Mesendoderm (in vitro differentiated cells): ENCODE data around the gene OR52B4.

ENCODE experiments used
- DNase-seq: peaks from one replicate; pipeline ENCODE4 v3.0.0; 2013
- H2AK5ac ChIP-seq: 2 replicates; pipeline ENCODE4 v1.6.1; 2013; ENCODE audit warnings: low read length, inconsistent platforms
- H2BK120ac ChIP-seq: 2 replicates; pipeline ENCODE4 v1.6.1; 2013; ENCODE audit warnings: low read depth, mild to moderate bottlenecking, low read length, moderate library complexity, mixed read lengths
- H2BK15ac ChIP-seq: replicated peaks from 2 replicates; pipeline ENCODE4 v1.6.1; 2013; ENCODE audit warnings: low read depth, mild to moderate bottlenecking, moderate library complexity
- H2BK5ac ChIP-seq: 2 replicates; pipeline ENCODE4 v1.6.1; 2013; ENCODE audit warnings: low read length, inconsistent platforms
- H3K18ac ChIP-seq: 2 replicates; pipeline ENCODE4 v1.6.1; 2013; ENCODE audit warnings: mild to moderate bottlenecking, low read length, mixed read lengths
- H3K23ac ChIP-seq: one replicate; pipeline ENCODE4 v1.6.1; 2013; ENCODE audit warnings: low read length
- H3K27ac ChIP-seq: 2 replicates; pipeline ENCODE4 v1.5.1; 2013; ENCODE audit warnings: low read depth, mild to moderate bottlenecking, inconsistent platforms, low read length, moderate library complexity
- H3K27me3 ChIP-seq: 2 replicates; pipeline ENCODE4 v1.6.1; 2013; ENCODE audit warnings: low read length, control low read depth, mild to moderate bottlenecking, inconsistent platforms; ENCODE audit not compliant: insufficient read depth, poor library complexity
- H3K36me3 ChIP-seq: 2 replicates; pipeline ENCODE4 v1.6.1; 2013; ENCODE audit warnings: low read length, inconsistent platforms; ENCODE audit not compliant: control insufficient read depth, insufficient read depth
- H3K4ac ChIP-seq: one replicate; pipeline ENCODE4 v1.6.1; 2013; ENCODE audit warnings: low read depth, mild to moderate bottlenecking, low read length, moderate library complexity
- H3K4me1 ChIP-seq: 2 replicates; pipeline ENCODE4 v1.6.1; 2013; ENCODE audit warnings: low read depth, low read length, inconsistent platforms; ENCODE audit not compliant: control insufficient read depth
- H3K4me2 ChIP-seq: 2 replicates; pipeline ENCODE4 v1.6.1; 2013; ENCODE audit warnings: low read length
- H3K4me3 ChIP-seq: 2 replicates; pipeline ENCODE4 v1.5.1; 2013; ENCODE audit warnings: mild to moderate bottlenecking, low read length
- H3K56ac ChIP-seq: one replicate; pipeline ENCODE4 v1.6.1; 2013; ENCODE audit warnings: low read length
- H3K79me1 ChIP-seq: 2 replicates; pipeline ENCODE4 v1.6.1; 2013; ENCODE audit warnings: low read length, inconsistent platforms
- H3K79me2 ChIP-seq: 2 replicates; pipeline ENCODE4 v1.6.1; 2013; ENCODE audit warnings: mild to moderate bottlenecking, low read length; ENCODE audit not compliant: control insufficient read depth, insufficient read depth
- H3K9ac ChIP-seq: 2 replicates; pipeline ENCODE4 v1.6.1; 2013; ENCODE audit warnings: low read length, inconsistent platforms
- H4K5ac ChIP-seq: one replicate; pipeline ENCODE4 v1.6.1; 2013; ENCODE audit warnings: low read length
- H4K8ac ChIP-seq: one replicate; pipeline ENCODE4 v1.6.1; 2013; ENCODE audit warnings: low read depth, mild to moderate bottlenecking, control low read depth, low read length, moderate library complexity
- WGBS: extraction: QIAGEN DNeasy Blood & Tissue Kit; methylation state at CpG from one replicate; pipeline ENCODE4 v1.1.7; 2013; ENCODE audit warnings: low lambda C conversion rate, missing lambda C conversion rate; ENCODE audit not compliant: insufficient coverage; ENCODE audit errors: extremely low coverage; 5-methylcytosine and 5-hydroxymethylcytosine counted together

Gene OR52B4

DNA sequence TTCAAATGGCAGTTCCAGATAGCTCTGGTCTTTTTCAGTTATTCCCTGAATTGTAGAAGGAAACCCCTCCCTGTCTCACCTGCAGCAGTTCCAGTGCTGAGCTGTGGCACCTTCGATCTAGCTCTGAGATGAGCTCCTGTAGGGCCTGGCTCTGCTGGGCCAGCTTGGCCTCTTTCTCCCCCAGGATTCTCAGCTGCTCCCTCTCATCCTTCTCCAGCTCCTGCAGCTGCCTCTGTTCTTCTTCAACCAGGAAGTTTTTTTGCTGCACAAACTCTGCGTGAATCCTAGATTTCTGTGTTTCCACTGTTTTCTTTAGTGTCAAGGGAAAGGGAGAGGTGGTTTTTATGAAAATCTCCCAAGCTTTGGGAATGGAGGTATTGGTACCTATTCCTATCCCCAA is 20.0 kb upstream of the OR52B4 start:
- Histone ChIP-seq H2AK5ac (no peak overlapping the region), H2BK15ac (no peak overlapping the region), H4K5ac (no peak overlapping the region), H3K79me2 (no peaks in the 10 kb centered on the region), H3K4me3 (no peak overlapping the region), H3K4me1 (peaks cover 3% of the 10 kb centered on the region), H3K27me3 (no peaks in the 10 kb centered on the region), H4K8ac (no peak overlapping the region), H3K18ac (no peak overlapping the region), H3K56ac (no peak overlapping the region), H3K27ac (no peak overlapping the region), H3K23ac (no peak overlapping the region), H2BK5ac (no peak overlapping the region), H3K9ac (no peak overlapping the region), H3K79me1 (peaks cover 2% of the 10 kb centered on the region), H3K4ac (no peak overlapping the region), H3K36me3 (peaks cover 1% of the 10 kb centered on the region), H3K4me2 (no peak overlapping the region), H2BK120ac (no peak overlapping the region)
- DNase-seq = no peak
- no CpG with 5 or more reads among the region's 2 CpGs for WGBS

DNA sequence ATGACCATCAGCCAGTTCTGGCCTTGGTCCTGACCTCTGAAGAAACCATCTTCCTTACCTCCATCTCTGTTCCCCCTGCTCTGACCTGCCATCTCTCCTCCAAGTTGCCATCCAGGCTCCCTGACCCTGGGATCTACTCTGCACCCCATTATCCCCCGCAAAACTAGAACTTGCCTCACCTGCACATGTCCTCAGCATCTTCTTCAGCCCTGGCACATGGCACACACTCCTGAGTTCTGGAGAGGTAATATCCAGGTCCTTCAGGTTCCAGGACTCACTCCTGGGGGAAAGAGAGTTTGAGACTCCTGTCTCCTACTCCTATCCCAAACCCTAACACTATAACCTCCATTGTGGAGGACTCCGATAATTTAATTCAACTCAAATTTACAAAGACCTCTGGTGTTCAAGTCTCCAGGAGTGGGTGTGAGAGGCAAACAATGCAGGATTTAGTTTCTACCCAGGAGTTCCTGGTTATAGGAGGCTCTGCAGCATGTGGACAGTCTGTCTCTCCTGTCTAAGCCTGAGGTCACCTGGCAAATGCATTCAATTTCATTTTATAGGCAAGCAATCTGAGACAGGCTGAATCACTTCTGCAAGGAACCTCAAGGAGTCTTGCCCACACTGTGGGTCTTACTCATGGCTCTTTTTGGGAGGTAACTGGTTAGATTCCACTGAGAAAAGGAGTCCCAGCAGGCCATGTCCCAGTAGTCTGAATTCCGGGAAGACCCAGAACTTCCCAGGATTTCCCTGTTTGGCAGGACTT is 18.0 kb upstream of the OR52B4 start:
- DNase-seq = no peak
- Histone ChIP-seq H3K56ac (no peak overlapping the region), H4K8ac (no peak overlapping the region), H3K4ac (no peak overlapping the region), H3K4me1 (no peaks in the 10 kb centered on the region), H3K4me3 (no peak overlapping the region), H3K36me3 (peaks cover 1% of the 10 kb centered on the region), H4K5ac (no peak overlapping the region), H3K79me2 (no peaks in the 10 kb centered on the region), H3K23ac (no peak overlapping the region), H2BK120ac (no peak overlapping the region), H3K18ac (no peak overlapping the region), H3K27ac (no peak overlapping the region), H2AK5ac (no peak overlapping the region), H3K4me2 (no peak overlapping the region), H2BK5ac (no peak overlapping the region), H2BK15ac (no peak overlapping the region), H3K9ac (no peak overlapping the region), H3K27me3 (no peaks in the 10 kb centered on the region), H3K79me1 (no peaks in the 10 kb centered on the region)
- WGBS = no CpG with 5 or more reads among the region's 3 CpGs

DNA sequence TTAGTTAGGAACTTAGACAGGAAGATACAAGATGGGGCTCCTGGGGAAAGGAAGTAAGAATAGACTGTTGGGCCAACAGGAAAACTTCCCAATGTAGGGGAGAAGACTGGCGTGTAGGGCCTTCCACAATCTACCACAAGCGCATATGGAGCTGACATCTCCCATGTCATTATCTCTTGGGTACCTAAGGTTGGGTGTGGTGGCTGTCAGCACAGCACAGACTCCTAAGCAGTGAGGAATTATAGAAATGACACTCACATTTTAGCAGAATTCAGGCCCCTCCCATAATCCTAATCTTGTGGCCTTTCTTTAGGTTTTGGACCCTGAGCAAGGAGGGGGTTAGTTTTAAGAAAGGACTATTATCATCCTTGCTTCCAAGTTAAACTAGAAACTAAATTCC is 13.7 kb upstream of the OR52B4 start:
- no peaks in the 10 kb centered on the region for H3K79me2 ChIP-seq
- no peak overlapping the region for H3K4ac ChIP-seq
- H3K4me3 ChIP-seq = no peak overlapping the region
- H3K27me3 ChIP-seq = no peaks in the 10 kb centered on the region
- no peak overlapping the region for H3K27ac ChIP-seq
- no peak overlapping the region for H4K5ac ChIP-seq
- no peak overlapping the region for H3K9ac ChIP-seq
- WGBS = no CpG with 5 or more reads among the region's 2 CpGs
- H3K56ac ChIP-seq = no peak overlapping the region
- no peak overlapping the region for H3K23ac ChIP-seq
- no peaks in the 10 kb centered on the region for H3K4me1 ChIP-seq
- H4K8ac ChIP-seq = no peak overlapping the region
- DNase-seq = no peak
- no peak overlapping the region for H2BK5ac ChIP-seq
- no peak overlapping the region for H2BK120ac ChIP-seq
- no peak overlapping the region for H3K4me2 ChIP-seq
- H3K18ac ChIP-seq = no peak overlapping the region
- H3K79me1 ChIP-seq = no peaks in the 10 kb centered on the region
- no peaks in the 10 kb centered on the region for H3K36me3 ChIP-seq
- no peak overlapping the region for H2AK5ac ChIP-seq
- H2BK15ac ChIP-seq = no peak overlapping the region

DNA sequence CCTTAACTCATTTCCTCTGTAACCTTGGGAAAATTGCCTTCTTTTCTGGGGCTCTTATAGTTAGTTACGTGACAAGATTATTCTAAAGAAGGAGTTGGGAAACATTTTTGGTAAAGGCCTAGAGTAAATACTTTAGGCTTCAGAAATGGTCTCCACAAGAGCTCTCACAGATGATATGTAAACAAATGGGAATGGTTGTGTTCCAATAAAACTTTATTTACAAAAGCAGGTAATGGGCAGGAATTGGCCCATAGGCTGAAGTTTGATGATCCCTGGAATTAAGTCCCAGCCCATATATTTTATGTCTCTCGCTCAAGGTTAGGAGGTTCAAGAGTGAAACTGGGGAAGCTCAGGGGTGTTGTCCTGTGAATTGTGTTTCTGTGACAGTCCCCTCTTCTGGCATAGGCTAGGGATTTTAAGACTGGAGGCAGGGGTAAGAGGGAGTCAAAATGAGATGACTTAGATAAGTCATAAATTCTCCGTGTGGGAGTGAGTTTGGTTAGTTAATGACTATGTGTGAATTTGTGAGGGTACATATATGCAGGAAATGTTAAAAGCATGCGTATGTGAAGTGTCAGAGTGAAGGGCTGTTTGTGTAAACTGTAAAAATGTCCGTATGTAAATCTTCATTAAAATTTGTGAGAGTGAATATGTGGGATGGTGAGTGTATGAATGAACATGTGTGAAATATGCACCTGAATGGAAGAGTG is 7.4 kb upstream of the OR52B4 start:
- WGBS = 100% methylated on average over 2 of the region's 5 CpGs
- Histone ChIP-seq H3K4me3 (no peak overlapping the region), H3K4me1 (no peaks in the 10 kb centered on the region), H2BK15ac (no peak overlapping the region), H3K4me2 (no peak overlapping the region), H3K18ac (no peak overlapping the region), H2BK120ac (no peak overlapping the region), H3K27ac (no peak overlapping the region), H4K8ac (no peak overlapping the region), H3K27me3 (no peaks in the 10 kb centered on the region), H3K36me3 (no peaks in the 10 kb centered on the region), H2AK5ac (no peak overlapping the region), H4K5ac (no peak overlapping the region), H3K23ac (no peak overlapping the region), H3K79me1 (no peaks in the 10 kb centered on the region), H3K4ac (no peak overlapping the region), H3K9ac (no peak overlapping the region), H3K56ac (no peak overlapping the region), H2BK5ac (no peak overlapping the region), H3K79me2 (no peaks in the 10 kb centered on the region)
- DNase-seq = no peak

DNA sequence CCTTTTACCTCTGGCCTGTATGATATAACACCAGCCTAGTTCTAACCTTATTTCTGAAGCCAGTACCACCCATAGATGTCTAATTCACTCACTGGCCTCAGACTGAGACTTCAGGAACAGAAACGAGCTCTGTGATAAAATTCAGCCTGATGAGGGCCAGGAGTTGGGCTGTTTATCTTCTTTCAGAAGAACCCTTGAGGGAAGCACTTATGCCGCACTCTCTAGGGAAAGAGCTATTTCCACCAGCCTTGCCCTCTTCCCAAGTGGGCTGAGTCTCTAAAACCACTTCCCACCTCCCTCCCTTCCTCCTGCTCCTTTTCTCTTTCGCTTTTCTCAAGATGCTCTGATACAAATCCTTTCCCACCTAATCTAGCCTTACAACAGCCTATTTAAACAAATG is 2.0 kb upstream of the OR52B4 start:
- no peak overlapping the region for H4K8ac ChIP-seq
- H3K4me3 ChIP-seq = no peak overlapping the region
- H3K27ac ChIP-seq = no peak overlapping the region
- no peak overlapping the region for H2AK5ac ChIP-seq
- no peaks in the 10 kb centered on the region for H3K79me1 ChIP-seq
- H3K36me3 ChIP-seq = no peaks in the 10 kb centered on the region
- H4K5ac ChIP-seq = no peak overlapping the region
- H3K79me2 ChIP-seq = no peaks in the 10 kb centered on the region
- no peak overlapping the region for H3K18ac ChIP-seq
- H2BK5ac ChIP-seq = no peak overlapping the region
- H3K23ac ChIP-seq = no peak overlapping the region
- H2BK15ac ChIP-seq = no peak overlapping the region
- no peak overlapping the region for H3K9ac ChIP-seq
- H3K27me3 ChIP-seq = no peaks in the 10 kb centered on the region
- WGBS = no CpG with 5 or more reads among the region's 3 CpGs
- H3K4ac ChIP-seq = no peak overlapping the region
- no peak overlapping the region for H3K56ac ChIP-seq
- no peak overlapping the region for H3K4me2 ChIP-seq
- no peak for DNase-seq
- H3K4me1 ChIP-seq = no peaks in the 10 kb centered on the region
- H2BK120ac ChIP-seq = no peak overlapping the region
